ENCODE data around the gene ODAD2.

Gene ODAD2

GRCh38 chr10:27801171-27801785, 197.6 kb downstream of the ODAD2 start:
- TF ChIP-seq POLR2A (IDR thresholded peaks at IDR 0.05; ENCODE audit: low read depth, low read length): no peak
- DNase-seq (ENCODE audit: insufficient read length, low spot score) (no peak), FAIRE-seq (peak; percentile 33)

GRCh38 chr10:27799046-27799445, 199.8 kb downstream of the ODAD2 start:
- FAIRE-seq: no peak
- no peak for DNase-seq (ENCODE audit: insufficient read length, low spot score)

DNA sequence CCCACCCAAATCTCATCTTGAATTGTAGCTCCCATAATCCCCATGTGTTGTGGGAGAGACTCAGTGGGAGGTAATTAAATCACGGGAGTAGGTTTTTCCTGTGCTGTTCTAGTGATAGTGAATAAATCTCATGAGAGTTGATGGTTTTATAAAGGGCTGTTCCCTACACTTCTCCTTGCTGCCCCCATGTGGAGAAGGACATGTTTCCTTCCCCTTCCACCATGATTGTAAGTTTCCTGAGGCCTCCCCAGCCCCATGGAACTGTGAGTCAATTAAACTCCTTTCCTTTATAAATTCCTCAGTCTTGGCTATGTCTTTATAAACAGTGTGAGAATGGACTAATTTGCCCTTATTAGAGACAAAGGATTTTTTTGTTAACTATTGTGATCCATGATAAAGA, 204.7 kb downstream of the ODAD2 start:
- no peak for DNase-seq (ENCODE audit: insufficient read length, low spot score)
- FAIRE-seq: no peak

More at GRCh38 chr10:27799046-27799445, 199.8 kb downstream of the ODAD2 start:
- no peak for TF ChIP-seq POLR2A (IDR thresholded peaks at IDR 0.05; ENCODE audit: low read depth, low read length)

GRCh38 chr10:27792216-27792615, 206.7 kb downstream of the ODAD2 start:
- FAIRE-seq (no peak), DNase-seq (ENCODE audit: insufficient read length, low spot score) (no peak)
- no peak for TF ChIP-seq POLR2A (IDR thresholded peaks at IDR 0.05; ENCODE audit: low read depth, low read length)

More for the DNA sequence above, 204.7 kb downstream of the ODAD2 start:
- TF ChIP-seq POLR2A (IDR thresholded peaks at IDR 0.05; ENCODE audit: low read depth, low read length): no peak

- no peak for TF ChIP-seq POLR2A (IDR thresholded peaks at IDR 0.05; ENCODE audit: low read depth, low read length)
- DNase-seq (ENCODE audit: insufficient read length, low spot score) (no peak), FAIRE-seq (no peak)
These were observed 214.6 kb downstream of the ODAD2 start for GRCh38 chr10:27784272-27784671.

- FAIRE-seq: peak; percentile 91
- peak; percentile 33 for DNase-seq (ENCODE audit: insufficient read length, low spot score)
These were observed 215.2 kb downstream of the ODAD2 start for GRCh38 chr10:27783660-27784059.

GRCh38 chr10:27779462-27780015, 219.3 kb downstream of the ODAD2 start:
- no peak for FAIRE-seq
- no peak for TF ChIP-seq POLR2A (IDR thresholded peaks at IDR 0.05; ENCODE audit: low read depth, low read length)
- DNase-seq (ENCODE audit: insufficient read length, low spot score): no peak

More at GRCh38 chr10:27783660-27784059, 215.2 kb downstream of the ODAD2 start:
- TF ChIP-seq POLR2A (IDR thresholded peaks at IDR 0.05; ENCODE audit: low read depth, low read length): no peak

DNA sequence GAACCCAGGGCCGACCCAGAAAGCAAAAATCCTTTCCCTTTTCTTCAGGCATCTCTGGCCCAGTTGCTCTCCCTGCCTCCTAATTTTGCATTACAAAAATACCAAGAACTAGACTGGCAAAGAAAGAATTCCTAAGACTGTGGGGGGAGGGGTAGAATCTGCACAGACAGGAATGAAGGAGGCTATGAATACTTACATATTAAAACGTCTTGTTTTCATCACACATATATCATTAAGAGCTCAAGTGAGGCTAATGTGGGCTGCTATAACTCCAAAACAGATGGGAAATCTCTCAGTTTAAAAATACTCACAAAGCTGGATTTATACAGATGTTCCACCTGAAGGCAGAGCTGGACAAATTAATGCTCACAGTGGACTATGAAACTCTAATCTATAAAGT, 224.0 kb downstream of the ODAD2 start:
- FAIRE-seq (no peak), DNase-seq (ENCODE audit: insufficient read length, low spot score) (no peak)
- TF ChIP-seq POLR2A (IDR thresholded peaks at IDR 0.05; ENCODE audit: low read depth, low read length): no peak

DNA sequence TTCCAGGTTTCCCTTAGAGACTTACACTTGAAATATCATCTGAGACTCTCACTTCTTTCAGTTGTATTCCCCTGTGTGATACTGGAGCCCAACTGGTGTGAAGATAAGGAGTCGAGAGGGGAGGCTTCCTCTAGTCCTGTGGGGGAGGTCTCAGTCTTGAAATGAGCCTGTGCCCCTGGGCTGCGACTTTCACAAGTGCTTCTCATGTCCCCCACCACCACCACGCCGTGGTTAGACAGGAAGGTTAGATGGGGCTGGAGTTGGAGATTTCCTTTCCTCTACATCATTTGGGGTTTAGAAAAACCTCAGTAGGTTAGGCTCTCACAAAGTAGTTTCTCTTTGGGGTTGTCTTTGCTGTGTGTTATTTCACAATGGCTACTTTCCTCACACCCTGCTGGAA, 227.6 kb downstream of the ODAD2 start:
- DNase-seq (ENCODE audit: insufficient read length, low spot score): no peak
- no peak for TF ChIP-seq POLR2A (IDR thresholded peaks at IDR 0.05; ENCODE audit: low read depth, low read length)
- FAIRE-seq: no peak

GRCh38 chr10:27770181-27770580, 228.7 kb downstream of the ODAD2 start:
- FAIRE-seq (no peak), DNase-seq (ENCODE audit: insufficient read length, low spot score) (no peak)
- TF ChIP-seq POLR2A (IDR thresholded peaks at IDR 0.05; ENCODE audit: low read depth, low read length): no peak
